ENCODE data around the gene EZR. TPM values are rescaled to one million over a fixed set of nuclear protein-coding genes. Genes with fewer than 3 reads are reported as not detected.

Gene EZR
- polyA plus RNA-seq, 4 donors: 172 to 755 (median 479) TPM

GRCh38 chr6:158730541-158730907, 88.6 kb downstream of the EZR start:
- no peak overlapping the region for H3K4me3 ChIP-seq (ENCODE audit: low read depth in 1 of 3, low read length in 3 of 3)
- WGBS, 3 donors: 95 to 98% (median 95%) methylated on average over 18 of the region's 18 CpGs
- no peaks in the 10 kb centered on the region for H3K4me1 ChIP-seq (ENCODE audit: control insufficient read depth in 3 of 3, insufficient read depth in 2 of 3, low read depth in 1 of 3, low read length in 2 of 3)
- FAIRE-seq: no peak
- no peaks in the 10 kb centered on the region for H3K27me3 ChIP-seq (ENCODE audit: control insufficient read depth in 3 of 3, insufficient read depth in 3 of 3, low read length in 3 of 3)
- H3K27ac ChIP-seq (ENCODE audit: low read depth in 1 of 3, low read length in 2 of 3): no peak overlapping the region
- DNase-seq: no peak
- H3K36me3 ChIP-seq (ENCODE audit: control insufficient read depth in 3 of 3, insufficient read depth in 2 of 3, low read depth in 1 of 3, low read length in 3 of 3): peaks cover 0 to 2% (median 2%) of the 10 kb centered on the region in 3 donors
- peaks cover 0 to 29% of the 10 kb centered on the region in 2 donors for H3K9me3 ChIP-seq (ENCODE audit: control insufficient read depth in 2 of 2, insufficient read depth in 1 of 2, low read depth in 1 of 2, low read length in 1 of 2)

GRCh38 chr6:158729906-158730540, 89.1 kb downstream of the EZR start:
- peaks cover 0 to 29% of the 10 kb centered on the region in 2 donors for H3K9me3 ChIP-seq (ENCODE audit: control insufficient read depth in 2 of 2, insufficient read depth in 1 of 2, low read depth in 1 of 2, low read length in 1 of 2)
- no peak for DNase-seq
- peaks cover 0 to 2% (median 2%) of the 10 kb centered on the region in 3 donors for H3K36me3 ChIP-seq (ENCODE audit: control insufficient read depth in 3 of 3, insufficient read depth in 2 of 3, low read depth in 1 of 3, low read length in 3 of 3)
- FAIRE-seq: no peak
- H3K27me3 ChIP-seq (ENCODE audit: control insufficient read depth in 3 of 3, insufficient read depth in 3 of 3, low read length in 3 of 3): no peaks in the 10 kb centered on the region
- no peaks in the 10 kb centered on the region for H3K4me1 ChIP-seq (ENCODE audit: control insufficient read depth in 3 of 3, insufficient read depth in 2 of 3, low read depth in 1 of 3, low read length in 2 of 3)
- WGBS, 3 donors: 95 to 99% (median 95%) methylated on average over 6 of the region's 6 CpGs
- no peak overlapping the region for H3K27ac ChIP-seq (ENCODE audit: low read depth in 1 of 3, low read length in 2 of 3)
- H3K4me3 ChIP-seq (ENCODE audit: low read depth in 1 of 3, low read length in 3 of 3): no peak overlapping the region

GRCh38 chr6:158725704-158726103, 93.5 kb downstream of the EZR start:
- no peak for FAIRE-seq

GRCh38 chr6:158722176-158722729, 96.9 kb downstream of the EZR start:
- no peak overlapping the region for H3K27ac ChIP-seq (ENCODE audit: low read depth in 1 of 3, low read length in 2 of 3)
- peaks cover 3 to 31% (median 13%) of the 10 kb centered on the region in 3 donors for H3K4me1 ChIP-seq (ENCODE audit: control insufficient read depth in 3 of 3, insufficient read depth in 2 of 3, low read depth in 1 of 3, low read length in 2 of 3)
- FAIRE-seq (no peak), DNase-seq (no peak)
- no peak overlapping the region for H3K4me3 ChIP-seq (ENCODE audit: low read depth in 1 of 3, low read length in 3 of 3)
- H3K36me3 ChIP-seq (ENCODE audit: control insufficient read depth in 3 of 3, insufficient read depth in 2 of 3, low read depth in 1 of 3, low read length in 3 of 3): peaks cover 0 to 2% (median 0%) of the 10 kb centered on the region in 3 donors
- H3K27me3 ChIP-seq (ENCODE audit: control insufficient read depth in 3 of 3, insufficient read depth in 3 of 3, low read length in 3 of 3): no peaks in the 10 kb centered on the region
- 84 to 88% (median 88%) methylated on average over 5 of the region's 5 CpGs for WGBS, 3 donors
- H3K9me3 ChIP-seq (ENCODE audit: control insufficient read depth in 2 of 2, insufficient read depth in 1 of 2, low read depth in 1 of 2, low read length in 1 of 2): no peaks in the 10 kb centered on the region

More at GRCh38 chr6:158725704-158726103, 93.5 kb downstream of the EZR start:
- Histone ChIP-seq H3K27ac (ENCODE audit: low read depth in 1 of 3, low read length in 2 of 3) (no peak overlapping the region), H3K27me3 (ENCODE audit: control insufficient read depth in 3 of 3, insufficient read depth in 3 of 3, low read length in 3 of 3) (no peaks in the 10 kb centered on the region), H3K9me3 (ENCODE audit: control insufficient read depth in 2 of 2, insufficient read depth in 1 of 2, low read depth in 1 of 2, low read length in 1 of 2) (peaks cover 0 to 15% of the 10 kb centered on the region in 2 donors), H3K36me3 (ENCODE audit: control insufficient read depth in 3 of 3, insufficient read depth in 2 of 3, low read depth in 1 of 3, low read length in 3 of 3) (peaks cover 0 to 2% (median 0%) of the 10 kb centered on the region in 3 donors), H3K4me1 (ENCODE audit: control insufficient read depth in 3 of 3, insufficient read depth in 2 of 3, low read depth in 1 of 3, low read length in 2 of 3) (peaks cover 0 to 3% (median 0%) of the 10 kb centered on the region in 3 donors), H3K4me3 (ENCODE audit: low read depth in 1 of 3, low read length in 3 of 3) (no peak overlapping the region)
- no peak for DNase-seq
- WGBS, 3 donors: 90 to 93% (median 90%) methylated on average over 8 of the region's 8 CpGs

- peak overlapping the region in 2 of 3 donors; percentile 56 to 88 for H3K27ac ChIP-seq (ENCODE audit: low read depth in 1 of 3, low read length in 2 of 3)
- H3K36me3 ChIP-seq (ENCODE audit: control insufficient read depth in 3 of 3, insufficient read depth in 2 of 3, low read depth in 1 of 3, low read length in 3 of 3): no peaks in the 10 kb centered on the region
- no peak overlapping the region for H3K4me3 ChIP-seq (ENCODE audit: low read depth in 1 of 3, low read length in 3 of 3)
- DNase-seq: peak; percentile 71 to 86
- no peaks in the 10 kb centered on the region for H3K27me3 ChIP-seq (ENCODE audit: control insufficient read depth in 3 of 3, insufficient read depth in 3 of 3, low read length in 3 of 3)
- 22 to 50% (median 43%) methylated on average over 13 of the region's 13 CpGs for WGBS, 3 donors
- no peak for FAIRE-seq
- peaks cover 7 to 48% (median 17%) of the 10 kb centered on the region in 3 donors for H3K4me1 ChIP-seq (ENCODE audit: control insufficient read depth in 3 of 3, insufficient read depth in 2 of 3, low read depth in 1 of 3, low read length in 2 of 3)
- no peaks in the 10 kb centered on the region for H3K9me3 ChIP-seq (ENCODE audit: control insufficient read depth in 2 of 2, insufficient read depth in 1 of 2, low read depth in 1 of 2, low read length in 1 of 2)
Observed at GRCh38 chr6:158718461-158719046, 100.6 kb downstream of the EZR start.

GRCh38 chr6:158717341-158718330, 101.5 kb downstream of the EZR start:
- 71 to 80% (median 76%) methylated on average over 16 of the region's 16 CpGs for WGBS, 3 donors
- Histone ChIP-seq H3K36me3 (ENCODE audit: control insufficient read depth in 3 of 3, insufficient read depth in 2 of 3, low read depth in 1 of 3, low read length in 3 of 3) (no peaks in the 10 kb centered on the region), H3K27ac (ENCODE audit: low read depth in 1 of 3, low read length in 2 of 3) (peak overlapping the region; percentile 56 to 88 (median 76)), H3K9me3 (ENCODE audit: control insufficient read depth in 2 of 2, insufficient read depth in 1 of 2, low read depth in 1 of 2, low read length in 1 of 2) (no peaks in the 10 kb centered on the region), H3K27me3 (ENCODE audit: control insufficient read depth in 3 of 3, insufficient read depth in 3 of 3, low read length in 3 of 3) (no peaks in the 10 kb centered on the region), H3K4me3 (ENCODE audit: low read depth in 1 of 3, low read length in 3 of 3) (no peak overlapping the region), H3K4me1 (ENCODE audit: control insufficient read depth in 3 of 3, insufficient read depth in 2 of 3, low read depth in 1 of 3, low read length in 2 of 3) (peaks cover 7 to 48% (median 17%) of the 10 kb centered on the region in 3 donors)
- FAIRE-seq (no peak), DNase-seq (peak in 1 of 2 donors; percentile 43)
